Sigmoid colon (tissue), 7 donors: ENCODE data around the gene S1PR4. TPM values are rescaled to one million over a fixed set of nuclear protein-coding genes. Genes with fewer than 3 reads are reported as not detected.

Experiments used
- DNase-seq: peaks from one replicate; pipeline ENCODE4 v3.0.0-alpha.2; 2019
- H3K27ac ChIP-seq, 4 donors: fragments of 200-600 bp; sonication (generic); one replicate each; pipeline ENCODE4 v1.5.1; 2016 to 2019; ENCODE audit warnings: mild to moderate bottlenecking in 1 of 4
- H3K27me3 ChIP-seq, 3 donors: fragments of 200-600 bp; sonication (generic); one replicate each; pipeline ENCODE4 v1.5.1; 2019; ENCODE audit warnings: mild to moderate bottlenecking in 1 of 3
- H3K36me3 ChIP-seq, 4 donors: fragments of 200-600 bp; sonication (generic); one replicate each; pipeline ENCODE4 v1.5.1; 2016 to 2019
- H3K4me1 ChIP-seq, 4 donors: fragments of 200-600 bp; sonication (generic); one replicate each; pipeline ENCODE4 v1.5.1; 2017 to 2019
- H3K4me3 ChIP-seq, 4 donors: fragments of 200-600 bp; sonication (generic); one replicate each; pipeline ENCODE4 v1.5.1; 2017 to 2019; ENCODE audit warnings: mild to moderate bottlenecking in 2 of 4, moderate library complexity in 1 of 4
- H3K9me3 ChIP-seq, 4 donors: fragments of 200-600 bp in 3 of 4; sonication (generic) in 3 of 4; one replicate each; pipeline versions ENCODE4 v1.5.1 to v1.6.1; 2013 to 2019
- EP300 ChIP-seq, 4 donors: sonication (generic); formaldehyde crosslinking; IDR thresholded peaks; one replicate each; pipeline ENCODE4 v1.6.1; 2017; ENCODE audit warnings: antibody characterized with exemption in 4 of 4
- POLR2A ChIP-seq, 2 donors: fragments of 450-650 bp; IDR thresholded peaks; one replicate each; pipeline ENCODE4 v1.6.1; 2016; ENCODE audit warnings: antibody characterized with exemption in 2 of 2, mild to moderate bottlenecking in 2 of 2, moderate library complexity in 2 of 2
- POLR2AphosphoS5 ChIP-seq, 4 donors: sonication (generic); formaldehyde crosslinking; IDR thresholded peaks; one replicate each; pipeline ENCODE4 v1.6.1; 2017; ENCODE audit warnings: antibody characterized with exemption in 4 of 4
- WGBS, 2 donors: extraction: QIAGEN DNeasy Blood & Tissue Kit; methylation state at CpG; one replicate each; pipeline ENCODE4 v1.1.7; 2013; 5-methylcytosine and 5-hydroxymethylcytosine counted together
- intact Hi-C: fragments of 100-400 bp; cut with DNase I; formaldehyde crosslinking; loops from one replicate; pipeline ENCODE4 v1.15.1; 2023
- polyA plus RNA-seq, 3 donors: library from polyadenylated mRNA; stranded (reverse); fragments of 200-250 nt; gene quantifications; one replicate each; pipeline ENCODE4 v1.2.3, GENCODE V29; 2013
- total RNA-seq, 4 donors: library from RNA; depleted of rRNA; stranded (reverse); fragments of >200 nt; gene quantifications; one replicate each; pipeline ENCODE4 v1.1.0, GENCODE V29; 2016
- TF ChIP-seq, protein P1 (sequence below), 4 experiments: fragments of 450-650 bp in 3 of 4; fragments of 200-600 bp in 1 of 4; IDR thresholded peaks; one replicate each; pipeline ENCODE4 v1.5.1; 2016 to 2019; ENCODE audit warnings: antibody characterized with exemption in 4 of 4, mild to moderate bottlenecking in 3 of 4, moderate library complexity in 2 of 4
- donor health status: healthy with polysubstance abuse.
- donor health status: Bipolar disorder and iron deficiency.
- donor health status: healthy.

S1PR4 gene
- total and polyA plus RNA-seq, 7 donors = 0.33 to 24.4 (median 0.60) TPM; not detected in 2

DNA sequence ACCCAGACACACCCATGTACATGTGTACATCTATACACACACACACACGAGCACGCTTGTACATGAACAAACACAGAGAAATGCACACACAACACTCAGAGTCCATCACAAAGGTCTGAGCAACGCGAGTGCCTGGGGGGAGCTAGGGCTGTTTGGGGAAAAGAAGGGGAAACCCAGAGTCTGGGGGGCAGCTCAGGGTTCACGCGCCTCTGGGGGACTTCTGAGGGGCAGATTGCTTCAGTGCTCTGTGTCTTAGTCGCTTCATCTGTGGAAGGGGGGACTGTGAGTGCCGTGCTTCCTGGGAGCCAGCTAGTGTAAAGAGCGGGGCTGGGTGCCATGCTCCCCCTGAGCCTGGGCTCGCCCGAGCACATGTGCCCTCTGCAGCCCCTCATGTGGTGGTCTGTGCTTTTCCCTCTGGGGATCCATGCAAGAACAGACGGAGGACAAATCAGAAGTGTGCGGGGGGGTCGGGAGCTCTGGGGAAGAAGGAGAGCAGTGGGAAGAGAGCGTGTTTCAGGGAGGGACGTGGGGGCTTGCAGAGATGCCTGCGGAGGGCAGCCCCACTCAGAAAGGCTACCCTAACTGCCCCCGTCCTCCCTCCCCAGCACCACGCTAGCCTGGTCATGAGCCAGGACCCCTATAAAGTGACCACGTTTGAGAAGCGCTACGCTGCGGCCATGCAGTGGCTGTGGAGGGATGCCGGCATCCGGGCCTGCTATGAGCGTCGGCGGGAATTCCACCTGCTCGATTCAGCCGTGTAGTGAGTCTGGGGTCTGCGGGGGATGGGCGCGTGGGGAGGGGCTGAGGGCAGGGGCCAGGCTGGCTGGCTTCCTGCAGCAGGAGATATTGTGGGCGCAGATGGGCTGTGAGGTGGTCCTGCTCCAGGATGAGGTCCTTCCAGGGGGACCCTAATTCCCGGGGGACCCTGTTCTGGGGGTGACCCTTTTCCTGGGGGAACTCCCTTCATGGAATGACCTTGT, 28.8 kb upstream of the S1PR4 start:
- intact Hi-C loops = no loop called here
- DNase-seq = no peak
- Histone ChIP-seq H3K27me3 (peaks cover 0 to 24% (median 0%) of the 10 kb centered on the region in 3 donors), H3K4me3 (no peak overlapping the region), H3K9me3 (no peaks in the 10 kb centered on the region), H3K27ac (no peak overlapping the region), H3K4me1 (no peaks in the 10 kb centered on the region), H3K36me3 (no peaks in the 10 kb centered on the region)
- TF ChIP-seq, protein P1, sequence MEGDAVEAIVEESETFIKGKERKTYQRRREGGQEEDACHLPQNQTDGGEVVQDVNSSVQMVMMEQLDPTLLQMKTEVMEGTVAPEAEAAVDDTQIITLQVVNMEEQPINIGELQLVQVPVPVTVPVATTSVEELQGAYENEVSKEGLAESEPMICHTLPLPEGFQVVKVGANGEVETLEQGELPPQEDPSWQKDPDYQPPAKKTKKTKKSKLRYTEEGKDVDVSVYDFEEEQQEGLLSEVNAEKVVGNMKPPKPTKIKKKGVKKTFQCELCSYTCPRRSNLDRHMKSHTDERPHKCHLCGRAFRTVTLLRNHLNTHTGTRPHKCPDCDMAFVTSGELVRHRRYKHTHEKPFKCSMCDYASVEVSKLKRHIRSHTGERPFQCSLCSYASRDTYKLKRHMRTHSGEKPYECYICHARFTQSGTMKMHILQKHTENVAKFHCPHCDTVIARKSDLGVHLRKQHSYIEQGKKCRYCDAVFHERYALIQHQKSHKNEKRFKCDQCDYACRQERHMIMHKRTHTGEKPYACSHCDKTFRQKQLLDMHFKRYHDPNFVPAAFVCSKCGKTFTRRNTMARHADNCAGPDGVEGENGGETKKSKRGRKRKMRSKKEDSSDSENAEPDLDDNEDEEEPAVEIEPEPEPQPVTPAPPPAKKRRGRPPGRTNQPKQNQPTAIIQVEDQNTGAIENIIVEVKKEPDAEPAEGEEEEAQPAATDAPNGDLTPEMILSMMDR (IDR thresholded peaks at IDR 0.05) = no peak
- TF ChIP-seq POLR2AphosphoS5 (IDR thresholded peaks at IDR 0.05) (no peak), EP300 (IDR thresholded peaks at IDR 0.05) (no peak), POLR2A (IDR thresholded peaks at IDR 0.05) (no peak)
- WGBS, 2 donors = 74 to 75% methylated on average over 35 of the region's 35 CpGs

DNA sequence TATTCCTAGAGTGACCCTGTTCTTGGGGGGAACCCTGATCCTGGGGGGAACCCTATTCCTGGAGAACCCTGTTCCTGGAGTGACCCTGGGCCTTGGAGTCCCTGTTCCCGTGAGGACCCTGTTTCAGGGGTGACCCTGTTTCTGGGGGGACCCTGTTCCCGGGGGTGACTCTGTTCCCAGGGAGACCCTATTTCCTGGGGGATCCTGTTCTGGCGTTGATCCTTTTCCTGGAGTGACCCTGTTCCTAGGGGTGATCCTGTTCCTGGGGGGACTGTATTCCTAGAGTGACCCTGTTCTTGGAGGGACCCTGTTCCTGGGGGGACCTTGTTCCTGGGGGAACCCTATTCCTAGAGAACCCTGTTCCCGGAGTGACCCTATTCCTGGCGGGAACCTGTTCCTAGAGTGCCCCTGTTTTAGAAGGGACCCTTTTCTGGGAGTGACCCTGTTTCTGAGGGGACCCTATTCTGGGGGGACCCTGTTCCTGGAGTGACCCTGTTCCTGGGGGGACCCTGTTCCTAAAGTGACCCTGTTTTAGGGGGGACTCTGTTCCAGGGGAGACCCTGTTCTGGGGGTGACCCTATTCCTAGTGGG, 27.7 kb upstream of the S1PR4 start:
- Histone ChIP-seq H3K4me3 (no peak overlapping the region), H3K27me3 (peaks cover 0 to 21% (median 0%) of the 10 kb centered on the region in 3 donors), H3K36me3 (no peaks in the 10 kb centered on the region), H3K27ac (no peak overlapping the region), H3K9me3 (no peaks in the 10 kb centered on the region), H3K4me1 (no peaks in the 10 kb centered on the region)
- intact Hi-C loops = no loop called here
- no peak for DNase-seq
- TF ChIP-seq POLR2A (IDR thresholded peaks at IDR 0.05) (no peak), POLR2AphosphoS5 (IDR thresholded peaks at IDR 0.05) (no peak), EP300 (IDR thresholded peaks at IDR 0.05) (no peak)
- TF ChIP-seq, protein P1 (IDR thresholded peaks at IDR 0.05) = no peak
- WGBS, 2 donors = 77 to 89% methylated on average over 5 of the region's 5 CpGs

DNA sequence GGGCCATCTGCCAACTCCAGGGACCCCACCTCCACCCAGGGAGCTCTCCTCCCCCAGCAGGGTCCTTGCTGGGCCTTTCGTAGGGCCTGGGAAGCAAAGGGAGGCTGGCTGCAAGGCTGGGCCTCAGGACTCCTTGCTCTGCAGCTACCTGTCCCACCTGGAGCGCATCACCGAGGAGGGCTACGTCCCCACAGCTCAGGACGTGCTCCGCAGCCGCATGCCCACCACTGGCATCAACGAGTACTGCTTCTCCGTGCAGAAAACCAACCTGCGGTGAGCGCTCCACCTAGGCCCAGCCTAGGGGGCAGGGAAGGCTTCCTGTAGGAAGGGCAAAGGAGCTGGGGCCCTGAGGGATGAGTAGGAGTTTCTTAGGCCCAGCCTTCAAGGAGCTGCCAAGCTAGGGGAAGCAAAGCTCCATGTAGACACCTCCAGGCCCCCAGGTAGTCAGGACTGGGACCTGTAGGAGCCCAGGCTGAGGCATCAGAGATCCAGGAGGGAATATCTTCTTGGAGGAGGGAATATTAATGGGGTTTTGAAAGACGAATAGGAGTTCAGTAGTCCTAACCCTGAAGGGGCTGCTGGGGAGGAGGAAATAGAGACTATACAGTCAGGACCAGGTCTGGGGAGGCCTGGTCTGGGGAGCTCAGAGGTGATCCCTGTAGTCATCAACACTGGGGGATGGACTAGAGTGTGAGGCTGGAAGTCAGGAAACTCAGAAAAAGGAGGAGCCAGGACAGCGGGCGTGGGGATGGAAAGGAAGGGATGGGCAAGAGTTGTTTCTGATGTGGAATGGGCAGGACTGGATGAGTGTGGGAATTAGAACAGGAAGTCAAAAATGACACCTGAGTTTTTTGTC, 26.8 kb upstream of the S1PR4 start:
- Histone ChIP-seq H3K4me1 (no peaks in the 10 kb centered on the region), H3K4me3 (no peak overlapping the region), H3K27ac (no peak overlapping the region), H3K9me3 (no peaks in the 10 kb centered on the region), H3K27me3 (peaks cover 0 to 12% (median 0%) of the 10 kb centered on the region in 3 donors), H3K36me3 (no peaks in the 10 kb centered on the region)
- no peak for DNase-seq
- TF ChIP-seq, protein P1 (IDR thresholded peaks at IDR 0.05) = no peak
- TF ChIP-seq POLR2A (IDR thresholded peaks at IDR 0.05) = no peak
- no peak for TF ChIP-seq EP300 (IDR thresholded peaks at IDR 0.05)
- 77 to 83% methylated on average over 14 of the region's 14 CpGs for whole genome bisulfite sequencing, 2 donors
- intact Hi-C loops = no loop called here

DNA sequence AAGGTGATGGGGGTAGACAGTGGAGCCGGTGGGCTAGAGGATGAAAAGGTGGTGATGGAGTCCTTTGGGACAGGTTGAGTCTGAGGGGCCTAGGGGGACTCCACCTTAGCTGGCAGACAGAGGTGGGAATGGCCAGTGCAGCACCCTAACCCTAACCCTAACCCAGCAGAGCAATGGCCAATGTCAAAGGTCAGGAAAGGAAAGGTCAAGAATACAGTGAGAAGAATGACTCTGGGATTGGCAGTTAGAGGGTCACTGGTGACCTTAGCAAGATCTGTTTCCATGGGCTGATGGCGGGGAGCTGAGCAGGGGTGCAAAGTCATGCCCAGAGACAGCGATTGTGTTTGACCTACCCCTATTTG, 26.2 kb upstream of the S1PR4 start:
- no peaks in the 10 kb centered on the region for H3K36me3 ChIP-seq
- no peak for TF ChIP-seq POLR2AphosphoS5 (IDR thresholded peaks at IDR 0.05)
- TF ChIP-seq POLR2A (IDR thresholded peaks at IDR 0.05) = no peak
- no peak for TF ChIP-seq EP300 (IDR thresholded peaks at IDR 0.05)
- TF ChIP-seq, protein P1 (IDR thresholded peaks at IDR 0.05) = no peak
- no peaks in the 10 kb centered on the region for H3K4me1 ChIP-seq
- DNase-seq = no peak
- peaks cover 0 to 12% (median 0%) of the 10 kb centered on the region in 3 donors for H3K27me3 ChIP-seq
- WGBS, 2 donors = 93 to 95% methylated on average over 3 of the region's 3 CpGs
- intact Hi-C loops = no loop called here
- H3K9me3 ChIP-seq = no peaks in the 10 kb centered on the region
- H3K4me3 ChIP-seq = no peak overlapping the region
- H3K27ac ChIP-seq = no peak overlapping the region
